HAP-1 (cell line): ENCODE data around the gene TRERF1.

Experiments
- DNase-seq, 2 experiments: peaks; one replicate each; pipeline ENCODE4 v3.0.0-alpha.2; 2016 to 2020; ENCODE audit warnings: low spot score in 2 of 2
- H3K27me3 ChIP-seq: fragments of 250-450 bp; sonication (Bioruptor Pico); 2 replicates; pipeline ENCODE4 v1.5.1; 2020; ENCODE audit warnings: low read depth, mild to moderate bottlenecking, moderate library complexity
- H3K36me3 ChIP-seq: fragments of 250-450 bp; sonication (Bioruptor Pico); replicated peaks from 2 replicates; pipeline ENCODE4 v1.5.1; 2020; ENCODE audit warnings: mild to moderate bottlenecking
- H3K4me1 ChIP-seq: fragments of 250-450 bp; sonication (Bioruptor Pico); 2 replicates; pipeline ENCODE4 v1.5.1; 2020; ENCODE audit warnings: mild to moderate bottlenecking
- H3K4me3 ChIP-seq: fragments of 250-450 bp; sonication (Bioruptor Pico); 2 replicates; pipeline ENCODE4 v1.5.1; 2020; ENCODE audit warnings: mild to moderate bottlenecking, moderate library complexity
- H3K9me3 ChIP-seq: fragments of 250-450 bp; sonication (Bioruptor Pico); 2 replicates; pipeline ENCODE4 v1.5.1; 2020; ENCODE audit warnings: mild to moderate bottlenecking, moderate library complexity
- in situ Hi-C: fragments of 300-500 bp; cut with MboI; formaldehyde crosslinking; loops from 3 replicates; pipeline ENCODE4 v1.14.3; 2020; ENCODE audit warnings: low sequenced_read_pairs, inconsistent platforms, mixed read lengths

TRERF1 gene

GRCh38 chr6:42307141-42307470 lies 144.6 kb downstream of the TRERF1 start:
- no peak overlapping the region for H3K4me3 ChIP-seq
- H3K4me1 ChIP-seq = no peaks in the 10 kb centered on the region
- no peak for DNase-seq
- no peaks in the 10 kb centered on the region for H3K36me3 ChIP-seq
- in situ Hi-C loops = no loop called here
- no peaks in the 10 kb centered on the region for H3K9me3 ChIP-seq
- H3K27me3 ChIP-seq = no peaks in the 10 kb centered on the region

GRCh38 chr6:42306439-42307140 lies 145.1 kb downstream of the TRERF1 start:
- no peaks in the 10 kb centered on the region for H3K9me3 ChIP-seq

GRCh38 chr6:42304053-42304712 lies 147.5 kb downstream of the TRERF1 start:
- no peak for DNase-seq
- in situ Hi-C loops = no loop called here
- no peaks in the 10 kb centered on the region for H3K27me3 ChIP-seq
- H3K4me1 ChIP-seq = no peaks in the 10 kb centered on the region
- H3K9me3 ChIP-seq = no peaks in the 10 kb centered on the region
- H3K4me3 ChIP-seq = no peak overlapping the region
- H3K36me3 ChIP-seq = no peaks in the 10 kb centered on the region; the same call in 1 of the 2 replicates

More at GRCh38 chr6:42306439-42307140, 145.1 kb downstream of the TRERF1 start:
- DNase-seq = no peak
- H3K27me3 ChIP-seq = no peaks in the 10 kb centered on the region
- no peaks in the 10 kb centered on the region for H3K36me3 ChIP-seq
- in situ Hi-C loops = no loop called here
- no peaks in the 10 kb centered on the region for H3K4me1 ChIP-seq
- H3K4me3 ChIP-seq = no peak overlapping the region

GRCh38 chr6:42302411-42302810 lies 149.3 kb downstream of the TRERF1 start:
- in situ Hi-C loops = no loop called here
- H3K4me3 ChIP-seq = no peak overlapping the region
- H3K4me1 ChIP-seq = no peaks in the 10 kb centered on the region
- DNase-seq = no peak
- no peaks in the 10 kb centered on the region for H3K27me3 ChIP-seq
- no peaks in the 10 kb centered on the region for H3K9me3 ChIP-seq
- no peaks in the 10 kb centered on the region; the same call in 1 of the 2 replicates for H3K36me3 ChIP-seq

- H3K27me3 ChIP-seq = no peaks in the 10 kb centered on the region
- no peak overlapping the region for H3K4me3 ChIP-seq
- in situ Hi-C loops = no loop called here
- DNase-seq = no peak
- no peaks in the 10 kb centered on the region; the same call in 1 of the 2 replicates for H3K36me3 ChIP-seq
- no peaks in the 10 kb centered on the region for H3K9me3 ChIP-seq
- no peaks in the 10 kb centered on the region for H3K4me1 ChIP-seq
Observed at GRCh38 chr6:42301986-42302385, 149.7 kb downstream of the TRERF1 start.

- DNase-seq = no peak
- no peaks in the 10 kb centered on the region for H3K27me3 ChIP-seq
- in situ Hi-C loops = no loop called here
- H3K36me3 ChIP-seq = no peaks in the 10 kb centered on the region; the same call in 1 of the 2 replicates
- no peak overlapping the region for H3K4me3 ChIP-seq
- H3K9me3 ChIP-seq = no peaks in the 10 kb centered on the region
- H3K4me1 ChIP-seq = no peaks in the 10 kb centered on the region
Observed at GRCh38 chr6:42300701-42301100, 151.0 kb downstream of the TRERF1 start.

GRCh38 chr6:42300185-42300584 lies 151.5 kb downstream of the TRERF1 start:
- no peak overlapping the region for H3K4me3 ChIP-seq
- no peaks in the 10 kb centered on the region for H3K4me1 ChIP-seq
- H3K9me3 ChIP-seq = no peaks in the 10 kb centered on the region
- in situ Hi-C loops = no loop called here
- DNase-seq = no peak
- H3K36me3 ChIP-seq = no peaks in the 10 kb centered on the region; the same call in 1 of the 2 replicates
- H3K27me3 ChIP-seq = no peaks in the 10 kb centered on the region

- Histone ChIP-seq H3K9me3 (no peaks in the 10 kb centered on the region), H3K4me3 (no peak overlapping the region), H3K27me3 (no peaks in the 10 kb centered on the region), H3K4me1 (no peaks in the 10 kb centered on the region), H3K36me3 (no peaks in the 10 kb centered on the region; the same call in 1 of the 2 replicates)
- in situ Hi-C loops = no loop called here
- no peak for DNase-seq
Observed at GRCh38 chr6:42297661-42298060, 154.1 kb downstream of the TRERF1 start.

GRCh38 chr6:42296614-42297013 lies 155.1 kb downstream of the TRERF1 start:
- in situ Hi-C loops = no loop called here
- Histone ChIP-seq H3K27me3 (no peaks in the 10 kb centered on the region), H3K4me1 (no peaks in the 10 kb centered on the region), H3K9me3 (no peaks in the 10 kb centered on the region), H3K4me3 (no peak overlapping the region), H3K36me3 (no peaks in the 10 kb centered on the region; the same call in 1 of the 2 replicates)
- DNase-seq = no peak

- no peak overlapping the region for H3K4me3 ChIP-seq
- no peaks in the 10 kb centered on the region for H3K4me1 ChIP-seq
- in situ Hi-C loops = no loop called here
- no peaks in the 10 kb centered on the region; the same call in 1 of the 2 replicates for H3K36me3 ChIP-seq
- no peak for DNase-seq
- H3K27me3 ChIP-seq = no peaks in the 10 kb centered on the region
- no peaks in the 10 kb centered on the region; the same call in 1 of the 2 replicates for H3K9me3 ChIP-seq
Observed at GRCh38 chr6:42295677-42296076, 156.0 kb downstream of the TRERF1 start.

- in situ Hi-C loops = no loop called here
- DNase-seq = no peak
- no peaks in the 10 kb centered on the region for H3K4me1 ChIP-seq
- no peaks in the 10 kb centered on the region for H3K27me3 ChIP-seq
- H3K36me3 ChIP-seq = no peaks in the 10 kb centered on the region; the same call in 1 of the 2 replicates
- H3K9me3 ChIP-seq = no peaks in the 10 kb centered on the region; the same call in 1 of the 2 replicates
- H3K4me3 ChIP-seq = no peak overlapping the region
Observed at GRCh38 chr6:42295181-42295580, 156.5 kb downstream of the TRERF1 start.

- Histone ChIP-seq H3K4me1 (no peaks in the 10 kb centered on the region), H3K27me3 (no peaks in the 10 kb centered on the region), H3K9me3 (no peaks in the 10 kb centered on the region; the same call in 1 of the 2 replicates), H3K4me3 (no peak overlapping the region), H3K36me3 (no peaks in the 10 kb centered on the region)
- no peak for DNase-seq
- in situ Hi-C loops = no loop called here
Observed at GRCh38 chr6:42294759-42295158, 157.0 kb downstream of the TRERF1 start.

GRCh38 chr6:42293386-42293977 lies 158.2 kb downstream of the TRERF1 start:
- H3K4me1 ChIP-seq = no peaks in the 10 kb centered on the region

More at GRCh38 chr6:42293386-42293977, 158.2 kb downstream of the TRERF1 start:
- no peak for DNase-seq
- H3K27me3 ChIP-seq = no peaks in the 10 kb centered on the region
- in situ Hi-C loops = no loop called here
- no peaks in the 10 kb centered on the region for H3K36me3 ChIP-seq
- no peak overlapping the region for H3K4me3 ChIP-seq
- H3K9me3 ChIP-seq = no peaks in the 10 kb centered on the region; the same call in 1 of the 2 replicates
